Right cardiac atrium (tissue), 5 donors: Measurements from ENCODE around the gene PRKD2. TPM values are rescaled to one million over a fixed set of nuclear protein-coding genes. Genes with fewer than 3 reads are reported as not detected.
"Not testable (repeated sequence)": the region's sequence is repeated elsewhere in the genome, so short reads cannot be mapped to it uniquely, and the experiment has no call there.

Source experiments
- ATAC-seq, 2 donors: fragments of 200-7000 bp; cut with Tn5 transposase; one replicate each; pipeline versions ENCODE4 v1.8.0 to v1.9.1; 2020; ENCODE audit warnings: moderate library complexity in 2 of 2, mild to moderate bottlenecking in 1 of 2
- DNase-seq, 3 donors: peaks; one replicate each; pipeline ENCODE4 v3.0.0-alpha.2; 2020
- H3K27ac ChIP-seq: one replicate; pipeline ENCODE4 v1.5.1; 2013; ENCODE audit warnings: mild to moderate bottlenecking, low read length, control low read depth, moderate library complexity
- H3K27me3 ChIP-seq: one replicate; pipeline ENCODE4 v1.6.1; 2013; ENCODE audit not compliant: control insufficient read depth, insufficient read depth
- H3K4me1 ChIP-seq: one replicate; pipeline ENCODE4 v1.6.1; 2013; ENCODE audit warnings: low read length; ENCODE audit not compliant: control insufficient read depth, insufficient read depth
- H3K4me3 ChIP-seq: one replicate; pipeline ENCODE4 v1.5.1; 2013; ENCODE audit warnings: low read length, control low read depth
- H3K9me3 ChIP-seq: one replicate; pipeline ENCODE4 v1.6.1; 2013; ENCODE audit warnings: low read length; ENCODE audit not compliant: control insufficient read depth
- WGBS: extraction: QIAGEN DNeasy Blood & Tissue Kit; methylation state at CpG from one replicate; pipeline ENCODE4 v1.1.7; 2013; 5-methylcytosine and 5-hydroxymethylcytosine counted together
- intact Hi-C, 4 donors: fragments of 100-400 bp; cut with DNase I; formaldehyde crosslinking; loops; one replicate each; pipeline versions ENCODE4 v1.11.0 to v1.14.0; 2022 to 2023
- long read RNA-seq, 4 donors: library from polyadenylated mRNA; unstranded; transcript quantifications; one replicate each; pipeline ENCODE4 v2.0.0, GENCODE V29; 2020 to 2021
- polyA plus RNA-seq: library from polyadenylated mRNA; stranded (reverse); fragments of 200-250 nt; gene quantifications from one replicate; pipeline ENCODE4 v1.2.3, GENCODE V29; 2013
- total RNA-seq, 4 donors: library from RNA; stranded (reverse); fragmentation: NEBNext Ultra II Directional; extraction: Animal tissue kit (Norgen Biotek cat#: 25700); gene quantifications; one replicate each; pipeline ENCODE4 v1.2.1, GENCODE V29; 2021
- donor health status: healthy with polysubstance abuse.
- donor health status: DM: no; HTN: yes; CAD: no.
- donor health status: DM: no; HTN: no; CAD: no.
- donor health status: DM: no; HTN: yes; CAD: no; lungs with severe emphysema.
- donor health status: DM: yes; HTN: yes; CAD: no.

PRKD2 gene
- total RNA-seq (10 to 100 TPM; 14.2 to 16.6 (median 14.8) TPM), polyA plus RNA-seq (11.3 TPM)
- long read RNA-seq, donor 1, partial matches to known transcripts: 17 of 30 reads
- long read RNA-seq, donor 1, other reads (novel, unspliced or antisense): 6 of 30 reads
- long read RNA-seq, donor 2, partial matches to known transcripts: 3 of 7 reads
- long read RNA-seq, donor 2, other reads (novel, unspliced or antisense): 1 of 7 reads
- long read RNA-seq, donor 3, partial matches to known transcripts: 14 of 22 reads
- long read RNA-seq, donor 3, other reads (novel, unspliced or antisense): 4 of 22 reads
- long read RNA-seq, donor 4, partial matches to known transcripts: 5 of 14 reads
- long read RNA-seq, donor 4, other reads (novel, unspliced or antisense): 5 of 14 reads

DNA sequence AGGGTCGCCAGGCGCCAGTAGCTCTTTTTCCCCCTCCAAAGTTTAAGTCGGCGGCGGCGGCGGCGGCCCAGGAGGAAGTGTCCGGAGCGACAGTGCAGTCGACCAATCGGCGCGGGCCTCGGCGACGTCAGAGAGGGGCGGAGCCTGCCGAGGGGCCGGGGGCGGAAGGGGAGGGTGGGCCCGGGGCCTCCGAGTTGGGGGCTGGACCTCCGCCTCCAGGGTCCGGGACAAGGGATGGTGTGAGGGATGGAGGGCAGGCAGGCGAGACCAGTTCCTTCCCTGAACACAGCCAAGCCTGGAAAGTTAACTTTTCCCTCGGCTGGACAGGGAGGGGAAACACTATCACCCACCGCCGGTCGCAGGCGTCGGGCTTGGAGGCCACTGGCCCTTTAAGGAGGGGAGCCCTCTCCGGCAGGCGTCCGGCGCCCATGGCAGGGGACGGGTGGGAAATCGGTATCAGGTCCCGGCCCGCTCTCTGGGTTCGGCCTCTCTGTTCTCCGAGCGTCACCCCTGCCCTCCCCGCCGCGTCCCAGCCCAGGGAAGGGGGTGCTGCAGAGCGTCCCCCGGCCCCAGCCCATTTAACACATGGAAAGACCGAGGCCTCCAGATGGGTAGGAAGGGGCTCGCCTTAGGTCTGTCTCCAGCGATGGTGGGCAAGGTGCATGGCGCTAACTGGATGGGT is at the start of gene PRKD2:
Gene PRKD2 (minus strand): TSS at position 81 of the 682 bp plus-strand sequence. CDS start 744 bp downstream, outside the sequence.
- peak within 1 kb of the TSS; percentile 95 for H3K4me3 ChIP-seq
- ATAC-seq (peak; percentile 85 to 88), DNase-seq (peak; percentile 92 to 97 (median 96))
- peak within 1 kb of the TSS; percentile 90 for H3K27ac ChIP-seq
- intact Hi-C loops: no loop called here
- H3K27me3 ChIP-seq: no peaks in the 10 kb centered on the region
- no peaks in the 10 kb centered on the region for H3K4me1 ChIP-seq
- no peaks in the 10 kb centered on the region for H3K9me3 ChIP-seq
- under 1% methylated on average over 52 of the region's 52 CpGs for WGBS

DNA sequence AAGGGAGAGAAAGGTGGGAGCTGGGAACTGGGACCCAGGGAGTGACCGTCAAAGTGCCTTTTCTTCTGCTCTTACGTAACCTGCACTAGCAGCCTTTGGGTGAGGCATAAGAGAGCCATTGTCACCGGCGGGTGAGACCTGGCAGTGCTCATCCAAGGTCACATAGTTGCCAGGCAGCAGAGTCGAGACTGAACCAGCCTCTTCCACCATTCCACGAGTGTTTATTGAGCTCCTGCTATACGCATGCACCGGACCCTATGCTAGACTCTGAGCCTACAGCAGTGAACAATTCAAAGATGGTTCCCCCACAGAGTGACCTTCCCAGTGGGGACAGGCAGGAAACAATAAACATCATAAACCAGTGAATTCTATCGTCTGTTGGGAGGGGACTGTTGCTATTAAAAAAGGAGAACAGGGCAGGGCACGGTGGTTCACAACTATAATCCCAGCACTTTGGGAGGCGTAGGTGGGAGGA is 47.9 kb upstream of the PRKD2 start:
- intact Hi-C loops: no loop called here
- Histone ChIP-seq H3K27me3 (no peaks in the 10 kb centered on the region), H3K27ac (no peak overlapping the region), H3K4me1 (no peaks in the 10 kb centered on the region), H3K9me3 (no peaks in the 10 kb centered on the region), H3K4me3 (no peak overlapping the region)
- ATAC-seq: peak; percentile 21 to 66
- no peak for DNase-seq
- 58% methylated on average over 11 of the region's 11 CpGs for WGBS

DNA sequence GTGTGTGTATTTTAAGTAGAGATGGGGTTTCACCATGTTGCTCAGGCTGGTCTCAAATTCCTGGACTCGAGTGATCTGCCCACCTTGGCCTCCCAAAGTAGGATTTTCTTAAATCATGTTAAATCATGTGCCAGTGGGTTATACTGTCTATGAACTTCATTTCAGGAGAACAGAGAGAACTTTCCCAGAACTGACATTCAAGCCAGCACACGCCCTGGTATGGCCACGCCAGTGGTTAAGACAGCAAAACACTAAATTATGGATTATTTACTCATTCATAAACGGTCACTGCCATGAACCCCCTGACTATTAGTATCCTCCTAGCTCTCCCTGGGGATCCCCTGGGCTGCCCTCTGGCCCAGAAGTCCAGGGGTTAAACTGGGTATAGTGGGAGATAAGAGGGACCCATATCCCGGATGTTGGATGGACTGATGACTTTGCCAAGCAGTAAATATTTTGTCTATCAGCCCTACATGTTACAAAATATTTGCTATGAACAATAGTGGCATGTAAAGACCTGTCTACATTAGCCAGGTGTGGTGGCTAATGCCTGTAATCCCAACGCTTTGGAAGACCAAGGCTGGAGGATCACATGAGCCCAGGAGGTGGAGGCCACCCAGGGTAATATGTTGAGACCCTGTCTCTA is 45.5 kb upstream of the PRKD2 start:
- no peaks in the 10 kb centered on the region for H3K9me3 ChIP-seq
- no peak overlapping the region for H3K4me3 ChIP-seq
- 82% methylated on average over 6 of the region's 6 CpGs for WGBS
- intact Hi-C loops: no loop called here
- H3K4me1 ChIP-seq: no peaks in the 10 kb centered on the region
- DNase-seq (no peak), ATAC-seq (no peak)
- no peak overlapping the region for H3K27ac ChIP-seq
- H3K27me3 ChIP-seq: no peaks in the 10 kb centered on the region

DNA sequence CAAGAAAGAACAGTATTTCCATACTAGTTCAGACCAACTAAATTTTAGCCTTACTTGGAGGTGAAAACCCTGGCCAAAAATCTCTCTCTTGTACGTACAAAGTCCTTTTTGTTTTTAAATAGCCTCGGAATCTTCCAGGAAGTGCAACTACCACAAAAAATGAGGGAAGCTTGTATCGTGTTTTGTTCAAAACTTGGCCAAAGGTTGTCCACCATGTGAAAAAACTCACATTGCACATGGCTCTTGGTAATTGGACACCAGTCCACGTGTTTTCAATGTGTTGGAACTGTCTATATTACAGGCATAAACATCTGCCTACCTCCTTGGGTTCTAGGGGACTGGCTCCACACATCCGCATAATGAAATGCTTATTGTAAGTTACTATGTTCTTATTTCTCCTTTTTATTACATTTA is 44.5 kb upstream of the PRKD2 start:
- DNase-seq (no peak), ATAC-seq (no peak)
- H3K4me3 ChIP-seq: no peak overlapping the region
- H3K27me3 ChIP-seq: no peaks in the 10 kb centered on the region
- intact Hi-C loops: no loop called here
- no peaks in the 10 kb centered on the region for H3K9me3 ChIP-seq
- 45% methylated on average over 5 of the region's 5 CpGs for WGBS
- no peak overlapping the region for H3K27ac ChIP-seq
- H3K4me1 ChIP-seq: no peaks in the 10 kb centered on the region

DNA sequence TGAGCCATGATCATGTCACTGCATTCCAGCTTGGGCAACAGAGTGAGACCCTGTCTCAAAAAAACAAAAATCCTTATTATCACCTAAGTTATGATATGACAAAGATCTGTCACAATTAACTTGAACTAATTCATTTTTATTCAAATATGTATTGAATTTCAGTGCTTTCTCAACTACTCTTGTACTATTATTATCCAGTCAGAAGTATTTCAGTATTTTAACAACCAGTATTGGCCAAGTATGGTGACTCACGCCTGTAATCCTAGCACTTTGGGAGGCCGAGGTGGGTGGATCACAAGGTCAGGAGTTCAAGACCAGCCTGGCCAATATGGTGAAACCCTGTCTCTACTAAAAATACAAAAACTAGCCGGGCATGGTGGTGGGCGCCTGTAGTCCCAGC is 44.0 kb upstream of the PRKD2 start:
- H3K4me1 ChIP-seq, DNase-seq, H3K9me3 ChIP-seq, H3K27me3 ChIP-seq, intact Hi-C loops, H3K27ac ChIP-seq, H3K4me3 ChIP-seq, ATAC-seq: not testable (repeated sequence)
- WGBS: 71% methylated on average over 4 of the region's 4 CpGs

DNA sequence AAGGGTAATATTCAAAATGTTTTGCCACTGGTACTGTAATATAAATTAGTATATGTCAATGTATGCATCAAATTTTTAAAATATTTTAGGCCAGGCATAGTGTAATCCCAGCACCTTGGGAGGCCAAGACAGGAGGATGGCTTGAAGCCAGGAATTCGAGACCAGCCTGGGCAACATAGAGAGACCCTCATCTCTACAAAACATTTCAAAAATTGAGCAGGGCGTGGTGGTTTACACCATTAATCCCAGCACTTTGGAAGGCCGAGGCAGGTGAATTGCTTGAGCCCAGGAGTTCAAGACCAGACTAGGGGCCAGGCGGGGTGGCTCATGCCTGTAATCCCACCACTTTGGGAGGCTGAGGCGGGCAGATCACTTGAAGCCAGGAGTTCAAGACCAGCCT is 43.4 kb upstream of the PRKD2 start:
- ATAC-seq (no peak), DNase-seq (no peak)
- intact Hi-C loops: no loop called here
- no peak overlapping the region for H3K27ac ChIP-seq
- H3K4me1 ChIP-seq: no peaks in the 10 kb centered on the region
- H3K4me3 ChIP-seq: no peak overlapping the region
- H3K9me3 ChIP-seq: no peaks in the 10 kb centered on the region
- H3K27me3 ChIP-seq: no peaks in the 10 kb centered on the region
- 89% methylated on average over 5 of the region's 5 CpGs for WGBS

DNA sequence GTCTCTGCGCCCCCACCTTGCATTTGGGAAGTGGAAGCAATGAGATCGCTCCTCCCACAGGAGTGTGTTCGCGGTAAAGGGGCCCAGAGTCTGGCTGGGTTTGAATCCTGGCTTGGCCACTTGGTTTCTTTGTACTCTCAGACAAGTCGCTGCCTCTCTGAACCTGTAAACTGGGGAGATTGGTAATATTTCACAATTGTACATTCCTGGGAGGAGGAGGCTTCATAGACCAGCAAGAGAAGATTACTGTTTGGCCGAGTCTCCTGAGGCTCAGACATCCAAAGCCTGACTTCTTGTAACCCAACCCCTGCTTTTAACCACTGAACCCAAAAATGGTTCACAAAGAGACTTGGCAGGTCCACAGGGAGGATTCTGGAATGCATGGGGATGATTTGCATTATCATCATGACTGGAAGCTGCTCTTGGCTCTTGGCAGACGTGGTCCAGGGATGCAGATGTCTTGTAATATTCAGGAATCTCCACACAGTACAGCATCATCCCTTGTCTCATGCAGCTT is 43.0 kb upstream of the PRKD2 start:
- no peaks in the 10 kb centered on the region for H3K27me3 ChIP-seq
- H3K9me3 ChIP-seq: no peaks in the 10 kb centered on the region
- intact Hi-C loops: loop anchor here in 3 of 4 donors (10.0 kb wide), 2 partner anchors 225 to 235 kb away; no protein-coding TSS in a partner anchor
- H3K4me1 ChIP-seq: no peaks in the 10 kb centered on the region
- no peak overlapping the region for H3K27ac ChIP-seq
- ATAC-seq: no peak
- WGBS: 57% methylated on average over 7 of the region's 7 CpGs
- no peak for DNase-seq
- no peak overlapping the region for H3K4me3 ChIP-seq

DNA sequence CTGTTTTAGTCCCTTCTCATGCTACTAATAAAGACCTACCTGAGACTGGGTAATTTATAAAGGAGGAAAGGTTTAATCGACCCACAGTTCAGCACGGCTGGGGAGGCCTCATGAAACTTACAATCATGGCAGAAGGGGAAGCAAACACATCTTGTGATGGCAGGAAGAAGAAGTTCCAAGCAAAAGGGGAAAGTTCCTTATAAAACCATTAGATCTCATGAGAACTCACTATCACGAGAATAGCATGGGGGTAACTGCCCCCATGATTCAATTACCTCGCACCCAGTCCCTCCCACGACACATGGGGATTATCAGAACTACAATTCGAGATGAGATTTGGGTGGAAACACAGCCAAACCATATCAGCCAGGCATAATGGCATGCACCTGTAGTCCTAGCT is 42.3 kb upstream of the PRKD2 start:
- H3K9me3 ChIP-seq: no peaks in the 10 kb centered on the region
- no peaks in the 10 kb centered on the region for H3K27me3 ChIP-seq
- WGBS: 76% methylated on average over 6 of the region's 6 CpGs
- intact Hi-C loops: loop anchor here in 3 of 4 donors (10.0 kb wide), 2 partner anchors 226 to 236 kb away; no protein-coding TSS in a partner anchor
- H3K4me3 ChIP-seq: no peak overlapping the region
- no peak for DNase-seq
- no peak overlapping the region for H3K27ac ChIP-seq
- ATAC-seq: no peak
- no peaks in the 10 kb centered on the region for H3K4me1 ChIP-seq

DNA sequence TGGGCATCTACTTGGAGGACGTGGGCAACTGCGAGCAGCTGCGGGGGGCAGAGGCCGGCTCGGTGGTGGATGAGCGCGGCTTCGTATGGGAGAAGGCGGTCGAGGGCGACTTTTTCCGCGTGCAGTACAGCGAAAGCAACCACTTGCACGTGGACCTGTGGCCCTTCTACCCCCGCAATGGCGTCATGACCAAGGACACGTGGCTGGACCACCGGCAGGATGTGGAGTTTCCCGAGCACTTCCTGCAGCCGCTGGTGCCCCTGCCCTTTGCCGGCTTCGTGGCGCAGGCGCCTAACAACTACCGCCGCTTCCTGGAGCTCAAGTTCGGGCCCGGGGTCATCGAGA is 39.6 kb upstream of the PRKD2 start:
- intact Hi-C loops: loop anchor here (2.0 to 10.0 kb wide), 4 partner anchors 82 to 238 kb away; no protein-coding TSS in a partner anchor
- WGBS: 76% methylated on average over 30 of the region's 30 CpGs
- Histone ChIP-seq H3K9me3 (no peaks in the 10 kb centered on the region), H3K4me1 (no peaks in the 10 kb centered on the region), H3K27ac (no peak overlapping the region), H3K4me3 (no peak overlapping the region), H3K27me3 (no peaks in the 10 kb centered on the region)
- ATAC-seq (no peak), DNase-seq (peak in 2 of 3 donors; percentile 66)

DNA sequence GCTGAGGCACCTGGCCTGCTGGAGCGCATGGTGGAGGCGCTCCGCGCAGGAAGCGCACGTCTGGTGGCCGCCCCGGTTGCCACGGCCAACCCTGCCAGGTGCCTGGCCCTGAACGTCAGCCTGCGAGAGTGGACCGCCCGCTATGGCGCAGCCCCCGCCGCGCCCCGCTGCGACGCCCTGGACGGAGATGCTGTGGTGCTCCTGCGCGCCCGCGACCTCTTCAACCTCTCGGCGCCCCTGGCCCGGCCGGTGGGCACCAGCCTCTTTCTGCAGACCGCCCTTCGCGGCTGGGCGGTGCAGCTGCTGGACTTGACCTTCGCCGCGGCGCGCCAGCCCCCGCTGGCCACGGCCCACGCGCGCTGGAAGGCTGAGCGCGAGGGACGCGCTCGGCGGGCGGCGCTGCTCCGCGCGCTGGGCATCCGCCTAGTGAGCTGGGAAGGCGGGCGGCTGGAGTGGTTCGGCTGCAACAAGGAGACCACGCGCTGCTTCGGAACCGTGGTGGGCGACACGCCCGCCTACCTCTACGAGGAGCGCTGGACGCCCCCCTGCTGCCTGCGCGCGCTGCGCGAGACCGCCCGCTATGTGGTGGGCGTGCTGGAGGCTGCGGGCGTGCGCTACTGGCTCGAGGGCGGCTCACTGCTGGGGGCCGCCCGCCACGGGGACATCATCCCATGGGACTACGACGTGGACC is 39.1 kb upstream of the PRKD2 start:
- Histone ChIP-seq H3K27me3 (no peaks in the 10 kb centered on the region), H3K4me1 (no peaks in the 10 kb centered on the region), H3K4me3 (no peak overlapping the region), H3K9me3 (no peaks in the 10 kb centered on the region), H3K27ac (no peak overlapping the region)
- WGBS: 88% methylated on average over 86 of the region's 86 CpGs
- intact Hi-C loops: loop anchor here (2.0 to 10.0 kb wide), 4 partner anchors 83 to 239 kb away; no protein-coding TSS in a partner anchor
- ATAC-seq: peak; percentile 3 to 6
- no peak for DNase-seq
